Stimulated activated CD8-positive, alpha-beta memory T cell treated with anti-CD3 and anti-CD28 coated beads, Interleukin-15, amount 100 ng/mL, for 48 hours (primary cell): ENCODE data around the gene LAMA1.

ENCODE experiments used
- DNase-seq, 2 donors: peaks; one replicate each; pipeline ENCODE4 v3.0.0-alpha.2; 2020; ENCODE audit warnings: low read depth in 2 of 2

LAMA1 gene

GRCh38 chr18:7105268-7105667, 12.3 kb downstream of the LAMA1 start:
- DNase-seq = no peak

GRCh38 chr18:7104649-7105048, 12.9 kb downstream of the LAMA1 start:
- DNase-seq = no peak

- DNase-seq = no peak
These were observed 15.5 kb downstream of the LAMA1 start for GRCh38 chr18:7102131-7102530.

- no peak for DNase-seq
These were observed 20.8 kb downstream of the LAMA1 start for GRCh38 chr18:7096838-7097237.

- DNase-seq = no peak
These were observed 23.2 kb downstream of the LAMA1 start for GRCh38 chr18:7094427-7094826.

- DNase-seq = no peak
These were observed 26.8 kb downstream of the LAMA1 start for GRCh38 chr18:7090771-7091170.

- no peak for DNase-seq
These were observed 28.2 kb downstream of the LAMA1 start for GRCh38 chr18:7089369-7089768.

- DNase-seq = no peak
These were observed 33.2 kb downstream of the LAMA1 start for GRCh38 chr18:7084080-7085065.

- no peak for DNase-seq
These were observed 34.9 kb downstream of the LAMA1 start for GRCh38 chr18:7082671-7083070.

- DNase-seq = no peak
These were observed 38.4 kb downstream of the LAMA1 start for GRCh38 chr18:7079231-7079630.

- no peak for DNase-seq
These were observed 45.0 kb downstream of the LAMA1 start for GRCh38 chr18:7072593-7072992.

- no peak for DNase-seq
These were observed 46.0 kb downstream of the LAMA1 start for GRCh38 chr18:7071600-7071999.

- no peak for DNase-seq
These were observed 47.1 kb downstream of the LAMA1 start for GRCh38 chr18:7070466-7070865.

- no peak for DNase-seq
These were observed 48.6 kb downstream of the LAMA1 start for GRCh38 chr18:7068871-7069590.

- DNase-seq = no peak
These were observed 50.5 kb downstream of the LAMA1 start for GRCh38 chr18:7066965-7067555.

GRCh38 chr18:7065736-7066135, 51.9 kb downstream of the LAMA1 start:
- DNase-seq = no peak

GRCh38 chr18:7064346-7064745, 53.3 kb downstream of the LAMA1 start:
- no peak for DNase-seq

- no peak for DNase-seq
These were observed 54.8 kb downstream of the LAMA1 start for GRCh38 chr18:7062811-7063210.

- no peak for DNase-seq
These were observed 55.4 kb downstream of the LAMA1 start for GRCh38 chr18:7062236-7062635.

- no peak for DNase-seq
These were observed 58.3 kb downstream of the LAMA1 start for GRCh38 chr18:7059276-7059675.

- DNase-seq = no peak
These were observed 61.6 kb downstream of the LAMA1 start for GRCh38 chr18:7056026-7056425.

GRCh38 chr18:7049951-7050350, 67.6 kb downstream of the LAMA1 start:
- DNase-seq = no peak

- no peak for DNase-seq
These were observed 69.5 kb downstream of the LAMA1 start for GRCh38 chr18:7048081-7048480.
